ENCODE data around the gene GUCY2D.
A peak's percentile ranks its signal among the peaks of the same experiment; 100 is the strongest.

GUCY2D gene

DNA sequence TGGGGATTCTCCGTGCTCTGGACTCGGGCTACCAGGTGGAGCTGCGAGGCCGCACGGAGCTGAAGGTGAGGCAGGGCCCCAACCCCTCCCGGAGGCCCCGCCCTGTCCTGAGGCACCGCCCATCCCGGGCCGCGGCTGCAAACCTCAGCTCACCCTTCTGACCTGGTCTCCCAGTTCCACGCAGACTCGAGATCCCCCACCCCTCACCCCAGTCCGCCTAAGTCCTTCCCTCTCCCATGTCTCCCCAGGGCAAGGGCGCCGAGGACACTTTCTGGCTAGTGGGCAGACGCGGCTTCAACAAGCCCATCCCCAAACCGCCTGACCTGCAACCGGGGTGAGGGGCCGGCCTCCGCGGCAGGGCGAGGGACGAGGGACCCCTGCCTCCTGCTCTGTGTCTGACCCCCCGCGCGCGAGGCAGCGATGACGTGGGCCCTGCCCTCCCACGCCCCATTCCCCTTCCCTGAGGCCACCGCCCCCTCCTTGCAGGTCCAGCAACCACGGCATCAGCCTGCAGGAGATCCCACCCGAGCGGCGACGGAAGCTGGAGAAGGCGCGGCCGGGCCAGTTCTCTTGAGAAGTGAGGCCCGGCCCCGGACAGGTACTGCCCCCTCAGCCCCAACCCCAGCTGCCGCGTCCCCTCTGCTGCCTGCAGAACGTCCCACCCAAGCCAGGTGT is 13.7 kb downstream of the GUCY2D start:
- DNase-seq (ENCODE audit: low read depth) = no peak
- H3K4me3 ChIP-seq (ENCODE audit: control insufficient read depth, low read depth, low read length) = peak overlapping the region; percentile 31
- TF ChIP-seq, protein P1, sequence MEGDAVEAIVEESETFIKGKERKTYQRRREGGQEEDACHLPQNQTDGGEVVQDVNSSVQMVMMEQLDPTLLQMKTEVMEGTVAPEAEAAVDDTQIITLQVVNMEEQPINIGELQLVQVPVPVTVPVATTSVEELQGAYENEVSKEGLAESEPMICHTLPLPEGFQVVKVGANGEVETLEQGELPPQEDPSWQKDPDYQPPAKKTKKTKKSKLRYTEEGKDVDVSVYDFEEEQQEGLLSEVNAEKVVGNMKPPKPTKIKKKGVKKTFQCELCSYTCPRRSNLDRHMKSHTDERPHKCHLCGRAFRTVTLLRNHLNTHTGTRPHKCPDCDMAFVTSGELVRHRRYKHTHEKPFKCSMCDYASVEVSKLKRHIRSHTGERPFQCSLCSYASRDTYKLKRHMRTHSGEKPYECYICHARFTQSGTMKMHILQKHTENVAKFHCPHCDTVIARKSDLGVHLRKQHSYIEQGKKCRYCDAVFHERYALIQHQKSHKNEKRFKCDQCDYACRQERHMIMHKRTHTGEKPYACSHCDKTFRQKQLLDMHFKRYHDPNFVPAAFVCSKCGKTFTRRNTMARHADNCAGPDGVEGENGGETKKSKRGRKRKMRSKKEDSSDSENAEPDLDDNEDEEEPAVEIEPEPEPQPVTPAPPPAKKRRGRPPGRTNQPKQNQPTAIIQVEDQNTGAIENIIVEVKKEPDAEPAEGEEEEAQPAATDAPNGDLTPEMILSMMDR (conservative IDR thresholded peaks at IDR 0.05; ENCODE audit: control insufficient read depth, insufficient read depth, low read depth, low read length) = no peak

DNA sequence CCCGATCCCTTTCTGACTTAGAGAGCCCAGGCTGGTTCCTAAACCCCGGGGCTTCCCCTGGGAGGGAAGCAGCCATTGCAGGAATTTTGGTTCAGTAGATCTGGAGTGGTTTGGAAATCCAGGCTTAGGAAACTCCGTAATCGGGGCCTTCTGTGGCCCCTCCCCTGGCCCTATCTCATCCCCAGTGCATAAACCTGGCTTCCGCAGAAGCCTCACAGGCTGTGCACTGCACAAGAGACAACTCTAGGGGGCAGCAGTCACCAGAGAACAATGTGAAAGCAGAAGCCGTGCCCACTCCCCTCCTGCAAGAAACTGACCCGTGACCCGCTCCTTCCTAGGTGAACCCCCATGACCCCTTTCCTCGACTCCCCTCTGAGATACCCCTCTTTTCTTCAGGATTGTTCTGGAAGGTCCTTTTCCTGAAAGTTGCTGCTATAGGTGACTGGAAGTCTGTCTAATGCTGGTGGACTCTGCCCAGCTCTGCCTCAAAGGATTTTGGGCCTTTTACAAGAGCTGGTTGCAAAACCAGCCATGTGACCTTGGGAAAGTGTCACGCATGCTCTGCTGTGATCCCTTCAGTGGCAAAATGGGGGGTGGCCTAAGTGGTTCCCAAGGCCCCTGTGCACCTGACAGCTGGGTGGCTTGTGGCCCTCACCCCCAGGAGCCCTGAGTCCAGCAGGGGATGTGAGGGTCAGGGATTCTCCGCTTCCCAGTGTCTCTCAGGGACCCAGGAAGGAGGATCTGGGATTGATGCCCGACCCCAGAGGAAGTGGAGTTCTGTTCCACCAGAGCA is 14.4 kb downstream of the GUCY2D start:
- DNase-seq (ENCODE audit: low read depth) = peak; percentile 46
- peak overlapping the region; percentile 31 for H3K4me3 ChIP-seq (ENCODE audit: control insufficient read depth, low read depth, low read length)
- TF ChIP-seq, protein P1 (conservative IDR thresholded peaks at IDR 0.05; ENCODE audit: control insufficient read depth, insufficient read depth, low read depth, low read length) = peak; percentile 72

- H3K4me3 ChIP-seq (ENCODE audit: control insufficient read depth, low read depth, low read length) = no peak overlapping the region
- DNase-seq (ENCODE audit: low read depth) = no peak
- TF ChIP-seq, protein P1 (conservative IDR thresholded peaks at IDR 0.05; ENCODE audit: control insufficient read depth, insufficient read depth, low read depth, low read length) = no peak
These were observed 16.0 kb downstream of the GUCY2D start for GRCh38 chr17:8018436-8018835.

GRCh38 chr17:8019166-8019565 is 16.8 kb downstream of the GUCY2D start:
- no peak for DNase-seq (ENCODE audit: low read depth)
- H3K4me3 ChIP-seq (ENCODE audit: control insufficient read depth, low read depth, low read length) = no peak overlapping the region
- TF ChIP-seq, protein P1 (conservative IDR thresholded peaks at IDR 0.05; ENCODE audit: control insufficient read depth, insufficient read depth, low read depth, low read length) = no peak

DNA sequence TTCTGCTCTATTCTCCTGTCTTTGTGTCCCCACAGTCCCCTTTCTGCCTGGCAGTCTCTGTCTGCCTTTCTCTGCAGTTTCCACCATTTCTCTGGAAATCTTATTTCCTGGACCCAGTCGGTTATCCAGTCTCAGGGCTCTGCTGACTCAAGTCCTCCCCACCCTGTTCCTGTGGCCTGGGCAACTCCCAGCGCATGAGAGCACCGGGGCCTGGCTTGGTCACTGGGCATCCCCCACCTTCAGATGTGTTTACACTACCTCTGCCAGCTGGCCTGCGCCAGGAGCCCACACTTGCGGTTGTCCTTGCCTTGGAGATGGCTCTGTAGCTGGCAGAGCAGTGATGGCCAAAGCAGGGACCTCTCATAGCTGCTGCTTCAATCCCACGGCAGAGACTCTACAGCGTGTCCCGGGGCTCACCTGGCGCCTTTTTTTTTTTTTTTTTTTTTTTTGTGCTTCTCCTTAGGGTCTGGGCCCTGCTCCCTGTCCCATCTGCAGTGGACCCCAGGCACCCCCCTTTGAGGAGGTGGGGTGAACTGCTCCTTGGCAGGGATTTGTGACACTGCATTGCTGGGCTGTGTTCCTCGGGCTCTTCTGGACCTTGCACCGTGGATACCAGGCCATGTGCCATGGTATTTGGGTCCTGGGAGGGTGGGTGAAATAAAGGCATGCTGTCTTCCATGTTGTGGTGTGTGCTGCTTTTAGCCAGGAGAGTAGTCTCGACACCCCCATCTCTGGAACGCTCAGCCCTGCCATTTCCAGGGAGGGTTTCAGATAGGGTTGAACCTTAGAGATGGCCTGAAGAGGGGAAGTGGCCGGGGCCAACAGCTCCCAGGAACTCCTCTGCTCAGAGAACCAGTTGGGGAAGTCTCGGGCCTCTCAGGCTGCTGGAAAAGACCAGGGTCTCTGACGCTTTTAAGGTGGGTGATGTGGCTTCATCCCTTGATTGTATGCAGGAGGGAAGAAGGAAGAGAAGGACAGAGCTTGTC is 17.5 kb downstream of the GUCY2D start:
- no peak overlapping the region for H3K4me3 ChIP-seq (ENCODE audit: control insufficient read depth, low read depth, low read length)
- TF ChIP-seq, protein P1 (conservative IDR thresholded peaks at IDR 0.05; ENCODE audit: control insufficient read depth, insufficient read depth, low read depth, low read length) = no peak
- DNase-seq (ENCODE audit: low read depth) = peak; percentile 61
